Neuronal stem cell (in vitro differentiated cells): Measurements from ENCODE around the gene CBR4.
A peak's percentile ranks its signal among the peaks of the same experiment; 100 is the strongest.

ENCODE experiments used
- DNase-seq: peaks from one replicate; pipeline ENCODE4 v3.0.0-alpha.2; 2013; ENCODE audit warnings: low spot score
- H2AFZ ChIP-seq: one replicate; pipeline ENCODE4 v1.6.1; 2013; ENCODE audit warnings: mild to moderate bottlenecking, low read length, inconsistent platforms
- H2AK5ac ChIP-seq: 2 replicates; pipeline ENCODE4 v1.6.1; 2013; ENCODE audit warnings: low read depth, mild to moderate bottlenecking, inconsistent platforms, low read length, moderate library complexity, mixed read lengths
- H2BK120ac ChIP-seq: 2 replicates; pipeline ENCODE4 v1.6.1; 2013; ENCODE audit warnings: low read depth, mild to moderate bottlenecking, inconsistent platforms, low read length, moderate library complexity, mixed read lengths
- H2BK12ac ChIP-seq: one replicate; pipeline ENCODE4 v1.6.1; 2013; ENCODE audit warnings: low read length, inconsistent platforms
- H2BK15ac ChIP-seq: 2 replicates; pipeline ENCODE4 v1.6.1; 2013; ENCODE audit warnings: mild to moderate bottlenecking, low read length, inconsistent platforms, mixed read lengths
- H2BK5ac ChIP-seq: one replicate; pipeline ENCODE4 v1.6.1; 2013; ENCODE audit warnings: inconsistent platforms, mild to moderate bottlenecking, low read length, moderate library complexity
- H3K14ac ChIP-seq: one replicate; pipeline ENCODE4 v1.6.1; 2013; ENCODE audit warnings: low read length, inconsistent platforms
- H3K18ac ChIP-seq: 2 replicates; pipeline ENCODE4 v1.6.1; 2013; ENCODE audit warnings: low read length, inconsistent platforms
- H3K23ac ChIP-seq: 2 replicates; pipeline ENCODE4 v1.6.1; 2013; ENCODE audit warnings: low read depth, mild to moderate bottlenecking, mixed read lengths, low read length, inconsistent platforms; ENCODE audit not compliant: poor library complexity
- H3K27ac ChIP-seq: replicated peaks from 3 replicates; pipeline ENCODE4 v1.5.1; 2013; ENCODE audit warnings: low read length, inconsistent platforms
- H3K27me3 ChIP-seq, 3 experiments: 2 replicates each; pipeline ENCODE4 v1.6.1; 2013; ENCODE audit warnings: low read length in 3 of 3, mild to moderate bottlenecking in 2 of 3, inconsistent platforms in 1 of 3, low read depth in 1 of 3, mixed read lengths in 1 of 3, moderate library complexity in 1 of 3; ENCODE audit not compliant: control insufficient read depth in 3 of 3, insufficient read depth in 3 of 3
- H3K36me3 ChIP-seq, 2 donors: replicated peaks in 1 of 2; 2 replicates each; pipeline ENCODE4 v1.6.1; 2013; ENCODE audit warnings: low read length in 2 of 2; ENCODE audit not compliant: control insufficient read depth in 2 of 2, insufficient read depth in 2 of 2
- H3K4ac ChIP-seq: 2 replicates; pipeline ENCODE4 v1.6.1; 2013; ENCODE audit warnings: inconsistent platforms, mild to moderate bottlenecking, low read length, moderate library complexity
- H3K4me1 ChIP-seq, 2 donors: 1 replicate in 1 of 2; 2 replicates in 1 of 2; pipeline ENCODE4 v1.6.1; 2013; ENCODE audit warnings: low read length in 2 of 2, low read depth in 1 of 2; ENCODE audit not compliant: control insufficient read depth in 2 of 2, insufficient read depth in 1 of 2
- H3K4me2 ChIP-seq: one replicate; pipeline ENCODE4 v1.6.1; 2013; ENCODE audit warnings: mild to moderate bottlenecking, low read length, inconsistent platforms; ENCODE audit not compliant: insufficient read depth, poor library complexity, severe bottlenecking
- H3K4me3 ChIP-seq, 2 donors: 2 replicates each; pipeline ENCODE4 v1.5.1; 2013; ENCODE audit warnings: low read length in 2 of 2, mild to moderate bottlenecking in 2 of 2, inconsistent platforms in 1 of 2, moderate library complexity in 1 of 2
- H3K79me1 ChIP-seq: one replicate; pipeline ENCODE4 v1.6.1; 2013; ENCODE audit warnings: low read depth, mild to moderate bottlenecking, inconsistent platforms, low read length, moderate library complexity
- H3K9ac ChIP-seq: one replicate; pipeline ENCODE4 v1.6.1; 2013; ENCODE audit warnings: mild to moderate bottlenecking, low read depth, low read length, inconsistent platforms; ENCODE audit not compliant: poor library complexity
- H3K9me3 ChIP-seq, 2 donors: replicated peaks in 1 of 2; 2 replicates each; pipeline versions ENCODE3 to v1.6.1; 2013; ENCODE audit warnings: low read length in 2 of 2, mild to moderate bottlenecking in 2 of 2, inconsistent platforms in 1 of 2, low read depth in 1 of 2, mixed read lengths in 1 of 2, moderate library complexity in 1 of 2; ENCODE audit not compliant: control insufficient read depth in 2 of 2, insufficient read depth in 1 of 2
- H4K8ac ChIP-seq: one replicate; pipeline ENCODE4 v1.6.1; 2013; ENCODE audit warnings: low read depth, mild to moderate bottlenecking, inconsistent platforms, low read length, moderate library complexity
- H4K91ac ChIP-seq: one replicate; pipeline ENCODE4 v1.6.1; 2013; ENCODE audit warnings: low read length, low read depth, mild to moderate bottlenecking, inconsistent platforms; ENCODE audit not compliant: poor library complexity
- WGBS, 2 donors: extraction: QIAGEN DNeasy Blood & Tissue Kit; methylation state at CpG; one replicate each; pipeline ENCODE4 v1.1.7; 2013; ENCODE audit warnings: missing lambda C conversion rate in 2 of 2, mixed read lengths in 1 of 2; ENCODE audit not compliant: insufficient read length in 2 of 2, insufficient replicate concordance in 1 of 2; ENCODE audit errors: extremely low coverage in 2 of 2; 5-methylcytosine and 5-hydroxymethylcytosine counted together

The CBR4 gene

GRCh38 chr4:168979338-168979737, 30.7 kb downstream of the CBR4 start:
- no peak overlapping the region for H2AK5ac ChIP-seq
- no peak overlapping the region for H3K27ac ChIP-seq
- H4K8ac ChIP-seq, result no peak overlapping the region
- H3K9ac ChIP-seq, result no peak overlapping the region
- H4K91ac ChIP-seq, result no peak overlapping the region
- H3K4ac ChIP-seq, result no peak overlapping the region
- no peaks in the 10 kb centered on the region for H3K27me3 ChIP-seq
- no peak overlapping the region for H2AFZ ChIP-seq
- no peak overlapping the region for H3K14ac ChIP-seq
- H3K4me1 ChIP-seq, result no peaks in the 10 kb centered on the region
- H3K9me3 ChIP-seq, result peaks cover 30 to 53% of the 10 kb centered on the region in 2 donors
- H3K79me1 ChIP-seq, result no peaks in the 10 kb centered on the region
- H2BK12ac ChIP-seq, result no peak overlapping the region
- H3K4me2 ChIP-seq, result no peak overlapping the region
- no peak overlapping the region for H2BK5ac ChIP-seq
- no peak overlapping the region for H3K4me3 ChIP-seq
- no peak overlapping the region for H2BK15ac ChIP-seq
- H2BK120ac ChIP-seq, result no peak overlapping the region
- H3K18ac ChIP-seq, result peak overlapping the region; percentile 35
- no peak overlapping the region for H3K23ac ChIP-seq
- peaks cover 22 to 85% of the 10 kb centered on the region in 2 donors for H3K36me3 ChIP-seq
- DNase-seq, result no peak
- WGBS, 2 donors, result no CpG with 5 or more reads among the region's 7 CpGs

DNA sequence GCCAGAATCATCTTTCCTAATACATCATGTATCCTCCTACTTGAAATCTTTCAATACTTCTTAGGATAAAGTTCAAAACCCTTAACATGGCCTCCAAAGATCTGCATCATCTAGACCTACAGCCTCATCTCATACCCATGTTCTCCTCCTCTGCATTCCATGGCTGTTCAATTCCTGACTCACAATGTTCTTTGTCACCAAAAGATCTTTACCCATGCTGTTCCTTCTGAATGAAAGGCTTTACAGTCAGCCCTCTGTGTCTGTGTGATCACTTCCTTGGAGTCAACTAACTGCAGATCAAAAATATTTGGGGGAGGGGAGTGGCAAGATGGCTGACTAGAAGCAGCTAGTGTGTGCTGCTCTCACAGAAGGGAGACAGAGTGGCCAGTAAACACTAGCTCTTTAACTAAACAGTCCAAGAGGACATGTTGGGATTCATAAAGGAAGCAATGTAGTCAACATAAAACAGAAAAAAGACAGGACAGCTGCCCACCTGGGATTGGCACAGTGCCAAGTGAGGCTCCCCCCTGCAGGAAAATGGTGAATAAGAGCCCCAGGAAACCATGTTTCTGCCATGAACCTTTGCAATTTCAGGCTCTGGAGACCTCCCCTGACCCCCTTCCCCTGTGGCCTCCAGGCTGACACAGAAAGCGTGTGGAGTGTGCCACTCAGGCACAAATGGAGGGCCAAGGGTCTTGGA, 31.9 kb downstream of the CBR4 start:
- H4K8ac ChIP-seq, result no peak overlapping the region
- H2BK12ac ChIP-seq, result no peak overlapping the region
- H3K4me1 ChIP-seq, result no peaks in the 10 kb centered on the region
- H3K27me3 ChIP-seq, result no peaks in the 10 kb centered on the region
- H3K4ac ChIP-seq, result no peak overlapping the region
- no peak overlapping the region for H2BK15ac ChIP-seq
- no peak overlapping the region for H3K23ac ChIP-seq
- H2BK120ac ChIP-seq, result no peak overlapping the region
- no peaks in the 10 kb centered on the region for H3K79me1 ChIP-seq
- H2BK5ac ChIP-seq, result no peak overlapping the region
- no peak overlapping the region for H3K14ac ChIP-seq
- H3K18ac ChIP-seq, result no peak overlapping the region
- no peak overlapping the region for H3K27ac ChIP-seq
- no peak overlapping the region for H3K9ac ChIP-seq
- no peak for DNase-seq
- H3K4me2 ChIP-seq, result no peak overlapping the region
- WGBS, 2 donors, result no CpG with 5 or more reads among the region's 1 CpG
- H2AFZ ChIP-seq, result no peak overlapping the region
- peaks cover 30 to 57% of the 10 kb centered on the region in 2 donors for H3K9me3 ChIP-seq
- H3K36me3 ChIP-seq, result peaks cover 22 to 78% of the 10 kb centered on the region in 2 donors
- H3K4me3 ChIP-seq, result no peak overlapping the region
- no peak overlapping the region for H2AK5ac ChIP-seq
- H4K91ac ChIP-seq, result no peak overlapping the region

- no peak overlapping the region for H3K4me2 ChIP-seq
- H3K4me1 ChIP-seq, result peaks cover 0 to 11% of the 10 kb centered on the region in 2 donors
- WGBS, 2 donors, result no CpG with 5 or more reads among the region's 4 CpGs
- peaks cover 21 to 46% of the 10 kb centered on the region in 2 donors for H3K9me3 ChIP-seq
- no peak overlapping the region for H3K14ac ChIP-seq
- H2AFZ ChIP-seq, result no peak overlapping the region
- no peak overlapping the region for H3K9ac ChIP-seq
- no peak overlapping the region for H3K18ac ChIP-seq
- no peak overlapping the region for H2BK120ac ChIP-seq
- no peak overlapping the region for H2BK15ac ChIP-seq
- H3K27me3 ChIP-seq, result no peaks in the 10 kb centered on the region
- no peak overlapping the region for H4K91ac ChIP-seq
- no peak overlapping the region for H3K27ac ChIP-seq
- H3K4ac ChIP-seq, result no peak overlapping the region
- DNase-seq, result no peak
- H4K8ac ChIP-seq, result no peak overlapping the region
- H3K23ac ChIP-seq, result no peak overlapping the region
- peaks cover 18 to 36% of the 10 kb centered on the region in 2 donors for H3K36me3 ChIP-seq
- no peaks in the 10 kb centered on the region for H3K79me1 ChIP-seq
- H2BK12ac ChIP-seq, result no peak overlapping the region
- H2BK5ac ChIP-seq, result no peak overlapping the region
- no peak overlapping the region for H2AK5ac ChIP-seq
- no peak overlapping the region for H3K4me3 ChIP-seq
These were observed 37.5 kb downstream of the CBR4 start for GRCh38 chr4:168972596-168972995.

DNA sequence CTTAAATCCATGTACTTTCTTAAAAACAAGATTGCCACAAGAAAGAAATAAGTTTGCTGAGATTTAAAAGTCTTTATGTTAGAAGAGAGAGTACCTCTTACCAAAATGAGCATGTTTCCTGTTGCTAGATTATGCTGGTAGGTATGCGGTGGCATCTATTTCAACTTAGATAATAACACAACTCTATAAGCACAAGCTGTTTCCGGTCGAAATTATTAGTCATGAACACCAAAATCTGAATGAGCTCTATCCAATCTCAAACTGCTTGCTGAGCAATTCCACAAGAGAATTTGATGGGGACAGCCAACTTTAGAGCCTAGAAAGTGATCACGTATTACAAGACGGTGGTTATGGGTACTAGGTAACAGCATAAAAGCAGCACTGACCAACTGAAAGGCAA, 49.3 kb downstream of the CBR4 start:
- Histone ChIP-seq H2BK12ac (no peak overlapping the region), H3K9me3 (no peaks in the 10 kb centered on the region), H4K91ac (no peak overlapping the region), H2AFZ (no peak overlapping the region), H2BK15ac (no peak overlapping the region), H3K27me3 (no peaks in the 10 kb centered on the region), H3K4me3 (no peak overlapping the region), H3K9ac (no peak overlapping the region), H3K79me1 (no peaks in the 10 kb centered on the region), H3K4me2 (no peak overlapping the region), H3K14ac (no peak overlapping the region), H2AK5ac (no peak overlapping the region), H3K18ac (no peak overlapping the region), H3K4me1 (no peaks in the 10 kb centered on the region), H3K23ac (no peak overlapping the region), H2BK120ac (no peak overlapping the region), H3K27ac (no peak overlapping the region), H2BK5ac (no peak overlapping the region), H3K36me3 (no peaks in the 10 kb centered on the region), H3K4ac (no peak overlapping the region), H4K8ac (no peak overlapping the region)
- no peak for DNase-seq
- no CpG with 5 or more reads among the region's 5 CpGs for WGBS, 2 donors
